ENCODE measurements around the gene MYO9B. TPM values are rescaled to one million over a fixed set of nuclear protein-coding genes. Genes with fewer than 3 reads are reported as not detected.

The MYO9B gene
- total RNA-seq, 1 donor from 2014 or later, result 83.8 TPM

DNA sequence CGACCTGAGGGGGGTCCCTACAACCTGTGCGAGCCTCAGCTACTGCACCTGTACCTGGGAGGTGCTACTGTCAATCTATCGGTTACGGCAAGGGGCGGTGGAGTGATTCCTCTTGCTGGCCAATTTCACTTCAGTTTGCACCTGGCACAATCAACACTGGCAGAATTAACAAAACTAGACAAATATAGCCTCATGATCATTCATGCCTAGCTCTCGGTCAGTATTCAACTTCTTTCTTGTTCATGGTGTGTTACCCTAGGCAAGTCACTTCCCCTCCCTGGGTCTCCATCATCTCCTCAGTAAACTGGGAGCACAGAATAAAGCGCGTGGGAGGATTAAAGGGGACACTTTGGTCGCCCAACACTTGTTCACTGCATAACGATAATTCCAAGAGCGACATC lies 943 bp upstream of the MYO9B start:
- Mint-ChIP-seq H3K4me1 (ENCODE audit: unreplicated experiment) (peaks cover 38% of the 10 kb centered on the region), H3K9me3 (no peaks in the 10 kb centered on the region), H3K4me3 (peak overlapping the region; percentile 99), H3K36me3 (no peaks in the 10 kb centered on the region), H3K27ac (peak overlapping the region; percentile 98), H3K27me3 (no peaks in the 10 kb centered on the region)
- TF ChIP-seq, protein P1, sequence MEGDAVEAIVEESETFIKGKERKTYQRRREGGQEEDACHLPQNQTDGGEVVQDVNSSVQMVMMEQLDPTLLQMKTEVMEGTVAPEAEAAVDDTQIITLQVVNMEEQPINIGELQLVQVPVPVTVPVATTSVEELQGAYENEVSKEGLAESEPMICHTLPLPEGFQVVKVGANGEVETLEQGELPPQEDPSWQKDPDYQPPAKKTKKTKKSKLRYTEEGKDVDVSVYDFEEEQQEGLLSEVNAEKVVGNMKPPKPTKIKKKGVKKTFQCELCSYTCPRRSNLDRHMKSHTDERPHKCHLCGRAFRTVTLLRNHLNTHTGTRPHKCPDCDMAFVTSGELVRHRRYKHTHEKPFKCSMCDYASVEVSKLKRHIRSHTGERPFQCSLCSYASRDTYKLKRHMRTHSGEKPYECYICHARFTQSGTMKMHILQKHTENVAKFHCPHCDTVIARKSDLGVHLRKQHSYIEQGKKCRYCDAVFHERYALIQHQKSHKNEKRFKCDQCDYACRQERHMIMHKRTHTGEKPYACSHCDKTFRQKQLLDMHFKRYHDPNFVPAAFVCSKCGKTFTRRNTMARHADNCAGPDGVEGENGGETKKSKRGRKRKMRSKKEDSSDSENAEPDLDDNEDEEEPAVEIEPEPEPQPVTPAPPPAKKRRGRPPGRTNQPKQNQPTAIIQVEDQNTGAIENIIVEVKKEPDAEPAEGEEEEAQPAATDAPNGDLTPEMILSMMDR (conservative IDR thresholded peaks at IDR 0.05), result no peak
- DNase-seq (ENCODE audit: extremely low spot score, unreplicated experiment), result no peak

DNA sequence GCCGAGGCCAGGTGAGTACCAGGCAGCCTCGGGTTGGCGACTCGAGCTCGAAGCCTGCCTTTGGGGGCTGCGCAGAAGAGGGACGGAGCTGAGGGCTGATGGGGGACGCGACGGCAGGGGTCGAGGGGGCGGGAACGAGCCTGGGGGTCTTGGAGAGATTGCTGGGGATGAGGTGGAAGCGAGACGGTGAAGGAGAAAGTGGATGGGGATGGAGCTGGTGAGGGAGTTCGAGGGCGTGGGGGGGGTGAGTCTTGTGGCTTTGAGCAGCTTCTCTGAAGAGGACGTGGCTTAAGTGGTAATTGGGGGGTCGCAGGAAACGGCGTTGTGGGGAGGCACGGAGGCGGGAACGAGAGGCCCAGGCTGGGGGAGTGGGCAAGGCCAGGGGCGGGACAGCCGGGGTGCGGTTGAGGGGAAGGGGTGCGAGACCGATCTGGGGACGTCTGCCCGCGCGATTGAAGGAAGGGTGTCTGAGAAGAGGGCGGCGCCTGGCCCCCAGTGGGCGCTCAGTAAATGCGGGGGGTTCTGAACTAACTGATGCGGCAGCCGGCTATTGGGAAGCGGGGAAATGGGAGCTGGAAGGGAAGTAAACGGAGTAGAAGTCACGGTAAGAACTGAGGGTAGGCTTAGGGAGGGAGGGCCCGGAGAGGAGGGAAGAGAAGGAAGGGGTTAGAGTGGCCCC lies 426 bp downstream of the MYO9B start:
- TF ChIP-seq, protein P1 (conservative IDR thresholded peaks at IDR 0.05), result no peak
- no peaks in the 10 kb centered on the region for H3K27me3 Mint-ChIP-seq
- no peak for DNase-seq (ENCODE audit: extremely low spot score, unreplicated experiment)
- H3K4me3 Mint-ChIP-seq, result peak overlapping the region; percentile 99
- peak overlapping the region; percentile 80 for H3K27ac Mint-ChIP-seq
- no peaks in the 10 kb centered on the region for H3K9me3 Mint-ChIP-seq
- H3K36me3 Mint-ChIP-seq, result no peaks in the 10 kb centered on the region
- peaks cover 37% of the 10 kb centered on the region for H3K4me1 Mint-ChIP-seq (ENCODE audit: unreplicated experiment)

- Mint-ChIP-seq H3K9me3 (no peaks in the 10 kb centered on the region), H3K27ac (peak overlapping the region; percentile 80), H3K27me3 (no peaks in the 10 kb centered on the region), H3K4me1 (ENCODE audit: unreplicated experiment) (peaks cover 37% of the 10 kb centered on the region), H3K4me3 (peak overlapping the region; percentile 99), H3K36me3 (no peaks in the 10 kb centered on the region)
- TF ChIP-seq, protein P1 (conservative IDR thresholded peaks at IDR 0.05), result no peak
- no peak for DNase-seq (ENCODE audit: extremely low spot score, unreplicated experiment)
Measured at GRCh38 chr19:17076543-17076991, 990 bp downstream of the MYO9B start.

- Mint-ChIP-seq H3K4me1 (ENCODE audit: unreplicated experiment) (peaks cover 42% of the 10 kb centered on the region), H3K27ac (no peak overlapping the region), H3K4me3 (peak overlapping the region; percentile 99), H3K36me3 (no peaks in the 10 kb centered on the region), H3K9me3 (no peaks in the 10 kb centered on the region), H3K27me3 (no peaks in the 10 kb centered on the region)
- DNase-seq (ENCODE audit: extremely low spot score, unreplicated experiment), result no peak
- TF ChIP-seq, protein P1 (conservative IDR thresholded peaks at IDR 0.05), result no peak
Measured at GRCh38 chr19:17077447-17078028, 2.0 kb downstream of the MYO9B start.

DNA sequence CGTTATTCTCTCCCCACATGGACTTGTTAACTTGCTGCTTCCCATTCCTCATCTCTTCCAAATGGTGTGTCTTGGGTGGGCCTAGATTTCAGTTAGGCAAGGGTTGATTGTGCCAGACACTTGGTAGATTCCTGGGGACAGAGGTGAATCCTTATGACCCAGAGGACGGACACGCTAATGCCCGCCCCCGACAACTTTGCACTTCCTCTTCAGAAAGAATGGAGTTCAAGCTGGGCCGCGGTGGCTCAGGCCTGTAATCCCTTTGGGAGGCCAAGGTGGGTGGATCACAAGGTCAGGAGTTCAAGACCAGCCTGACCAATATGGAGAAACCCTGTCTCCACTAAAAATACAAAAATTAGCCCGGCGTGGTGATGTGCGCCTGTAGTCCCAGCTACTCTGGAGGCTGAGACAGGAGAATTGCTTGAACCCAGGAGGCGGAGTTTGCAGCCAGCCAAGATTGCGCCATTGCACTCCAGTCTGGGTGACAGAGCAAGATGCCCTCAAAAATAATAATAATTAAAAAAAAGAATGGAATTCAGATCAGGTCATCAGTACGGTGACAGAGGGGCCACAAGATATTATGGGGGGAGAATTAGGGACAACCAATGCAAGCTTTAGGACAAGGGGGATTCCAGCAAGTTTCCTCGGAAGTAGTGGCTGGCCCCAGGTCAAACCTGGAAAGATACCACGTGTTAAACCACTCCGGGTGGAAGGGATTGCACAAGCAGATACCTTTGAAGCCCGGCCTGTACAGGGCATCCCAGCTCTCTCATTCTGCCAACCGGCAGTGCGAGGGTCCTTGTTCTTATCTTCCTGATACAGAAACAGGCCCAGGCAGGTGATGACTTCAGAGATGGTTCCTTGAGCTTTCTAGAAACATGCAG lies 2.7 kb downstream of the MYO9B start:
- H3K27ac Mint-ChIP-seq, result no peak overlapping the region
- DNase-seq (ENCODE audit: extremely low spot score, unreplicated experiment), result no peak
- H3K4me1 Mint-ChIP-seq (ENCODE audit: unreplicated experiment), result peaks cover 42% of the 10 kb centered on the region
- no peaks in the 10 kb centered on the region for H3K27me3 Mint-ChIP-seq
- H3K4me3 Mint-ChIP-seq, result peak overlapping the region; percentile 99
- TF ChIP-seq, protein P1 (conservative IDR thresholded peaks at IDR 0.05), result no peak
- no peaks in the 10 kb centered on the region for H3K9me3 Mint-ChIP-seq
- H3K36me3 Mint-ChIP-seq, result no peaks in the 10 kb centered on the region

All from type B pancreatic cell (in vitro differentiated cells).